ENCODE data around the gene NDUFA11. TPM values are rescaled to one million over a fixed set of nuclear protein-coding genes. Genes with fewer than 3 reads are reported as not detected.

Gene NDUFA11
- 430 and 662 TPM in 2 replicates for total RNA-seq (2014; rRNA removed; shearing (Covaris generic))

DNA sequence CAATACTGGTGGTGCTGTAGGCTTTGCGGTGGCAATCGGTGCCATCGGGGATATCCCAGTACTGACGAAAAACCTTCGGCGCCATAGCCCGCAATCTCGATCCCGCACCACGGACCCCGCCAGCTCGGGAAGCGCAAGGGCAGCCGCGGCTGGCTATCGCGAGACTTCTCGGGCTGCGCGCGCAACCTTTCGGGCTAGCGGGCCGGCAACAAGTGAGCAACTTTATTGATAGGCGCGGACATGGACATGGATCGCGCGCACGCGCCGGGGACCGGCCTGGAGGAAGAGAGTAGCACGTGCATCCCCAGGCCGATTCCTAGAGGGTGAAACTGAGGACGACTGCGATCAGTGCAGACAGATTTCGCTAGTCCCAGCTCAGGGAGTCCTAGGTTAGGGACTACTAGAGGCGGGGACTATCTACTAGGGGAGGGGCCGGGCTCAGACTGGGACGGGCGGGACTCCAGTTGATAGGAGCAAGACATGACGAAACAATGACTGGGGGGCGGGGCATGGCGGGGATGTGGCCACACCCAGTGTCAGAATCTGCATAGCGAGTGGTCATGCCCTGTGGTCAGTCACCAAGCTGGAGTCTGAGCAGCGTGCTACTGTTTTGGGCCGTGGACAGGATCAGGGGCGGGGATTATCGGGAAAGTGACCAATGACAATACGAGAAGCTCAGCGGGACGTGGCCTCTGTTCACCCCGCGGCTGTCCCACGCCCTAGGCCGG is at the start of gene NDUFA11:
Gene NDUFA11 (minus strand): TSS at position 167 of the 728 bp plus-strand sequence. CDS start 82 bp downstream, at position 85.
- in situ Hi-C loops (cut with HindIII; ENCODE audit: low sequenced_read_pairs) = no loop called here
- peak; percentile 90 for DNase-seq (ENCODE audit: low spot score)

DNA sequence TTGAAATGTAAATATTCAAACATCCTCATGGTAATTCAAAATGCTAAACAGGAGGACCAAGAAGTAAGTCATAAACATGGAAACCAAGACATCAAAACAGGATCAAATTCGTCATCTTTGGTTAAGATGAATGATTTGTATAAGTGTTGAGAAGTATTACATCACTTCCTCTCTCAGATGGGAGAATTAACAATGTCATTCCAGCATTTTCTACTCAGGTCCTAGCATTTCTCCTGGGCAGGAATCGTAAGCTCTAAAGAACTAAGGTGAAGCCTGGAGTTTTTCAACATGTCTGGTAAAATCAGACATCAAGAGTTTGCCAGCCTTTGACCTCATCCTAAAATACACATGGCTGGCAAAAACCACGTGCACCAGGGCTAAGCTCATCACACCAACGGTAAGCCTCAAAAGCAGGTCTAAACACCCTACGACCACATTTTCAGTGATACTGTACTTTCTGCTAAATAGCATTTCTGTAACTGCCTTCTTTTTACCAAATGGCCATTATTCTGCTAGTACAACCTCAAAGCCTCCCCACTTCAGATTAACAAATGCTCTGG is 49.5 kb upstream of the NDUFA11 start:
- no peak for DNase-seq (ENCODE audit: low spot score)
- in situ Hi-C loops (cut with HindIII; ENCODE audit: low sequenced_read_pairs) = no loop called here

DNA sequence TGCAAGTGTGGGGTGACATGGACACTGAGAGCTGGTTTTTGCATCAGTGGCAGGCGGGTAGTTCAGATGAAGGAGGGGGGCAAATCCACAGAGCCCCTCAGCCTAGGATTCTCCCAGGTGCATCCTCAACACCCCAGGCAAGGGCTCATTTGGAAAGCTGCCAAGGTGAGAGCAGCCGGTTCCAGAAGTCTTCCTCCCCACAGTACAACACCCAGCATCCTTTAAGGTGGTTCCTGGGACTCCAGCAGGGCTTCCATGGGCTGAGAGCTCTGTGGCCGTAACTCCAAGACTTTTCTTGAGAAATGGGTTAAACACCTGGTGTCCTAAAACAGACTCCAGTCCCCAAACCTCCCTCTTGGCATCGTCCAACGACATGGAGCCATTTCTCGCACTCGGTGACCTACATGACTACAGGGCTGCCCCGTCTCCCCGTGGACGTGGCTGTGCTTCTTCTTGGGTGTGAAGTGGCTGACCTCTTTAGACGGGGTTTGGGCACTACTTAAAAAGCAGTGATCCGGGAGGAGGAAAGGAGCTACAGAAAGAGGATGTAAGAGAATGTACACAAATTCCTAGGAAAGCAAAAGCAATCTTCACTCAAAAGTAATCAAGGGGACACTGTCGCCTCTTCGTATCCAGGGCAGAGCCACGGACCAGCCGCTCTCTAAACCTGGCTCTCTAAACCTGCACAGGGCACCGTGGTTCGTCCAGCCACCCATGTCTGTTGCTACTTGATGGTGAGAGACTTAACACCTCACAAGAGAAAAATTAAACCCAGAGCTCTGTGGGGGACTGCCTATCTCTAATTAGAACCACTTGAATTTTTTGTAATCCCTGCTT is 48.8 kb upstream of the NDUFA11 start:
- in situ Hi-C loops (cut with HindIII; ENCODE audit: low sequenced_read_pairs) = no loop called here

DNA sequence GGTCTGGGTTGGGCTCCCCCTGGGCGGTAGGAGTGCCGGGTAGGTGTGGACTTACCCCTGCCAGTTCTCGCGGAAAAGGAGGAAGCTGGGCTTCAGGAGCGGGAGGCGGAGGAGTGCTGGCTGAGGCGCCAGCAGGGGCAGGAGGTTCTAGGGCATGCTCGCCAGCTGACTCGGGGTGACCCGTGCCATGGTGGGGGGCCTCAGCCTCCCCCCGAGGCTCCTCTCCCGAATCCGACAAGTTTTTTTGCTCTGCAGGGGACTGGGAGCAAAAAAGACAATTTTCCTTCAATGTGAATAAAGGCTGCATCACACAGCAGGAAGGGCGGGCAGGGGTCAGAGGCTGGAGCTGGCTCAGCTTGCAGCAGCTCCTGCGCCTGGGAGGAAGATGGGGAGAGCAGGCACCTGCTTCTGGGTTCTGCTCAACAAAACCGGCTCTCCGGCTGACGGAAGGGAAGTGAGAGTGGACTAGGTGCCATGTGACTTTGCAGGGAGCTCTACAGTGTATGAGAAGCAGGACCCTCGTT is 47.8 kb upstream of the NDUFA11 start:
- in situ Hi-C loops (cut with HindIII; ENCODE audit: low sequenced_read_pairs) = no loop called here
- no peak for DNase-seq (ENCODE audit: low spot score)

More for the DNA sequence above, 48.8 kb upstream of the NDUFA11 start:
- DNase-seq (ENCODE audit: low spot score) = peak; percentile 43

DNA sequence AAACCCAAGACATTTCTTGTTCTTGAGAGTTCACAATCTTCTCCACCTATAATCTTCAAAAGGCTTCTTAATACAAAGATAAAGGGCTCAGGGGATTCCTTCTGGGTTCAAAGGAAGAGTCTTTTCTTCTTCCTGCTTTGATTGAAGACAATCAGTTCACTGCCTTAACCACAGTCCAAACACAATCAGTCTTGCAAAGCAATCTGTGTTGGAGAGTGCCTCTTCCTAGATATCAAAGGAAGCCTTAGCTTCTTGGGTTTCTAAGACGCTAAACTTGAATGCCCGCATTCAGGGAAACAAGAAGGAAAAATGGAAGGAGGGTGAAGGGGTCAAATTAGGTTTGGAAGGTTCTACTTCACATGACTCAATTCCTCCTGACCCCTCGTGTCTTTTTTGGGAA is 47.2 kb upstream of the NDUFA11 start:
- in situ Hi-C loops (cut with HindIII; ENCODE audit: low sequenced_read_pairs) = no loop called here
- DNase-seq (ENCODE audit: low spot score) = no peak

DNA sequence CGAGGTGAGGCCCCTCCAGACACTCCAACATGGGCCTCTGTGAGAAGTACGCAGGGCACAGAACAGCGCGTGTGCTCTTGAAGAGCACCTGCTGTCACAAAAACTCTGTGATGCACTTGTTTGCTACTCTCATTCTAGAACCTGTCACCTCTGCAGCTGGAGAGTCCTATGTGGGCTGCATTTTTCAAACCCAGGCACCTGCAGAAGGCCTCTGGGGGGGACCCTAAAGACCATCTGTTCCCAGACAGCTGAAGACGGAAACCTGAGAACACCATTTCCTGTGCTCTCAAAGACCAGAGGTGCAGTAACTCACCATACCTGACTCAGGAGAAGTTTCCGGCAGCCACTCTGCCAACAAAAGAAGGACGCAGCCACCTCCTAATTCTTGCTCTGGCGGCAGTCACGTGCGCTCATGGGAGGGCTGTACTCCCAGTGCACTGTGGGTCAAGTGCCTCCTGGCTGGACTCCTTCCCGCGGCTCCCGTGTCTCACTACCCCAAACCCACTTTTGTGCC is 46.3 kb upstream of the NDUFA11 start:
- DNase-seq (ENCODE audit: low spot score) = no peak
- in situ Hi-C loops (cut with HindIII; ENCODE audit: low sequenced_read_pairs) = no loop called here

DNA sequence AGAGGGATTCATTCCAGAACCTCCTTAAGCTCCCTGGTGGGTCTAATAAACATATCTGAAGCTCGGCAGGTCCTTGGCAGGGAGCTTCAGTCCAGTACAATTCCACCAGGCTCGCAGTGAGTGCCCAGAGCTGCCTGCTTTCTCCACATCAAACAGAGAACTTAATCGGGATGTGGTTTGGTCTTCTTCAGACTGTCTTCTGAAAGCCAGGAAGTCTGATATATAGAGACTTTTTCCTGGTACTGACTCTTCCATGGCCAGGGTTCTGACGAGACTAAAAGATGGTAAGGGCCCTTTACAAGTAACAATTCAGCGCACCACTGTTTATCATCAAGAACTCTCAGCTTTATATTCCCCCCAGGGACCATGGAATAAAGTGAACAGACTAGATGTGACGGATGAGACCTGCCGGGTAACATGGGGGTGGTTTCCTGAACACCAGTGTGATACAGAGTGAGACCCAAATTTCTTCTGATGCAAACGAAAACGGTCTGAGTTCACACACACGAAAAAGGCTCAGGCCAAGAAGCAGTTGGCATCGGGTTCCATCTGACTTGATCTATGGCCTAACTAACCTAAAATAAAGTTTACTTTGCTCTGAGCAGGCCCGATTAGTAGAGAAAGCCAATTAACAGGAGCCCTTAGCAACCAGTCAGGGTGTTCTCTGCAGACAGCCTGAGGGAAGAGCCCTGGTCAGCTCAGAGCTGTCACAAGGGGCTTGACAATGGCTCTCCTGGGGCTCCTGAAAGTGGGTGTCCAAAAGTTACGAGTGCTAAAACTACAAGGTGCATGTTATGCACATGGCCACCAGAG is 45.4 kb upstream of the NDUFA11 start:
- in situ Hi-C loops (cut with HindIII; ENCODE audit: low sequenced_read_pairs) = no loop called here
- peak; percentile 70 for DNase-seq (ENCODE audit: low spot score)

DNA sequence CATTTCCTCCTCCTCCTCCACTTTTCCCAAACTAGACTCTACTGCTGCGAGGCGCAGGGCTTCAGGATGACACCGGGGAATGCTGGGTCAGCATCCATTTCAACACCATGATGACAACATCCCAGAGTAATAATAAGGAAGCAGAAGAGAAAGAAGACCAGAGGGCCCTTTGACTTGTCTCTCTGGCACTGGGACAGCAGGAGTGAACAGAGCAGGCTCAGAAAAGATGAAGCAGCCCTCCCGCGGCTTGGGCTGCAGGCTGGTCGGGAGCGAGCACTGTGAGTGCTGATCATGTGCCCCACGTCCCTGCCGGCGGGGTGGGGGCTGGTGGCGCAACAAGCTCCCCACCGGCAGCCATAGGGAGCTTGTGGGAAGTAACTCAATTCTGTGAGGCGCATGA is 43.8 kb upstream of the NDUFA11 start:
- in situ Hi-C loops (cut with HindIII; ENCODE audit: low sequenced_read_pairs) = no loop called here
- no peak for DNase-seq (ENCODE audit: low spot score)

DNA sequence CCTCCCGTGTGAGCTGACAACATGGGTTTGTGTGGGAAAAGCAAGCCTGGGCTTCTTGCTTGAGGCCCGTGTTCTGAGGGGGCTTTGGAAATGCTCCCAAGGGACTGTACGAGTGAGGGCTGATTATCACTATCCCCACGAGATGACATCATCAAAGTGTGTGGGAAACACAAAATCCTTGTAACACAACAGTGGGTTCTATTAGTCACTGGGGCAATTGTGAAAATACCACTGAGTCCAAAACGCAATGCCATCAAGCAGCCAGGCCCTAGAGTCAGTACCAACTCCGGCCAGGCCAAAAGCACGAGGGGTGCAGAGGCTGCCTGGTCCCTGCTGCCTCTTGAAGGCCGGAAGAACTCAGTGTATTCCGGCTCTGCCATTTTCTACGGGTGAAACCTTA is 40.0 kb upstream of the NDUFA11 start:
- DNase-seq (ENCODE audit: low spot score) = no peak
- in situ Hi-C loops (cut with HindIII; ENCODE audit: low sequenced_read_pairs) = no loop called here

DNA sequence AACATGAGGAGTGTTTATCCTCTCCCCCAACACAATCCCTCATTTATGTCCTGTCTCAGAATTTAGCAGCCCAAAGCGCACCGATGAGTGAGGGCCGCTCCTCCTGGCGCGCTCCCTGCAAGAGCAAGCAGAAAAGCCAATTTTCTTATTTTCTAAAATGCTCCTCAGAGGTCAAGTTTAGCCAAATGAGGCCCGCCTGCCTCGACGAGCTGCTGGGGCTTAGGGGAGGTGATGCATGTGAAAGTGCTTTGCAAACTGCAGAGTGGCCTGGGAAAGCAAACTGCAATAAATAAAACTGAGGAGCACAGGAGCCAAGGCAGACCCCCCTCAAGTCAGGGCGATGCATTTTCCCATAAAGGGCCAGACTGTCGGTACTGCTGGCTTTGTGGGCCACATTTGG is 39.5 kb upstream of the NDUFA11 start:
- no peak for DNase-seq (ENCODE audit: low spot score)
- in situ Hi-C loops (cut with HindIII; ENCODE audit: low sequenced_read_pairs) = no loop called here

DNA sequence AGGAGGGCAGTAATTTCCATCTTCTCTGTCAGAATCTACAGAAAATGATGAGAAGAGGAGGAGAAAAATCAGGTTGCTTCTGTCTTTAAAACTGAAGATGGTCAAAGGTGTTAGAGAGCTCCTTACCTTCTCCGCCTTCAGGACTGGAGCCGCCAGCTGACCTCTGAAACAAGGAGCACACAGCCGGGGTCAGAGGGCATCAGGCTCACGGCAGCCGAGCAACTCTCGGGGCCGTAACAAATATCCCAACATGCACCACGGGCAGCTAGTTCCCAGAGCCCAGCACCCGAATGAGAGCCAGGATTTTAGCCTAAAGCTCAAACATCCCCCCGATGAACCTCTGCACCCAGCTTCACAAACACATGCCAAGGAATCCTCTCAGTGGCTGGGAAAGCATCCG is 38.1 kb upstream of the NDUFA11 start:
- DNase-seq (ENCODE audit: low spot score) = no peak
- in situ Hi-C loops (cut with HindIII; ENCODE audit: low sequenced_read_pairs) = no loop called here

DNA sequence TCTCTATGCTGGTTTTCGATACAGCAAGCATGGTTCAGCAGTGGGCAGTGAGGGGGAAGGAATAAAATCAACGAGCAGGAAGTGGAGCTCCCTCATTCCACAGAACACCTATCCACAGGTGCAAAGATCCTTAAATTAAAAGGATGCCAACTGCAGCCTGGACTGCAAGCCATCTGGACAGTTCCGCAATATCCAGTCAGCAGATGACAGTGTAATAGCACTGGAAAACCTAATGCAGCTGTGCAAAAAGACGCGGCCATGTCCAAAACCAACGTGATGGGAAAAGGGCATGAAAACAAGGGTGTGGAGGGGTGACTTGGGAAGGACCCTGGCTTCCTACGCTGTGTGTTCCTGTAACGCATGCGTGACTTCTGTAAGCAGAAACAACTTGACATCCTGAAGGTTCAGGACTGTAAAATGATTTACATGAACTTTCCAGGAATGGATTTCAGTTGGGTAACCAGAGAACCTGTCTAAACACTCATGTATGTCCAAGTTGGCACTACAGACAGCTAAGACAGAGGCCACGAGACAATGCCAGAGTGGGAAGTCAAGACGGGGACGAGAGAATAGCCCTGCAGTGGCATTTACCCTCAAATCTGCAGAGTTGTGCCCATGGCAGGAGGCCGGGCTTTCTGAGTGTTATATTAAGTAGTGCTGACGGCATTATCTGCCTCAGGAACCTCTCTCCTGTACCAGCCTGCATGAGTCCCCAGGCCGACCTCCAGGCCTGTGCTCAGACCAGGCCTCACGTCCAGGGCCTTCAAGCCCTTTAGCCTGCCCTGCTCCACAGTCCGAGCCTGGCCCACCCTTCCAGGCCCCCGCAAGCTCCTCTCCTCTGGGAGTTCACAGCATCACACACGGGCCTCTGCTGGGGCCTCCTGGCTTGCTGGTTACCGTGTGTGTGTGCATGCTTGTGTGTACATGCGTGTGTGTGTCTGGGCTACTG is 36.9 kb upstream of the NDUFA11 start:
- no peak for DNase-seq (ENCODE audit: low spot score)
- in situ Hi-C loops (cut with HindIII; ENCODE audit: low sequenced_read_pairs) = no loop called here

DNA sequence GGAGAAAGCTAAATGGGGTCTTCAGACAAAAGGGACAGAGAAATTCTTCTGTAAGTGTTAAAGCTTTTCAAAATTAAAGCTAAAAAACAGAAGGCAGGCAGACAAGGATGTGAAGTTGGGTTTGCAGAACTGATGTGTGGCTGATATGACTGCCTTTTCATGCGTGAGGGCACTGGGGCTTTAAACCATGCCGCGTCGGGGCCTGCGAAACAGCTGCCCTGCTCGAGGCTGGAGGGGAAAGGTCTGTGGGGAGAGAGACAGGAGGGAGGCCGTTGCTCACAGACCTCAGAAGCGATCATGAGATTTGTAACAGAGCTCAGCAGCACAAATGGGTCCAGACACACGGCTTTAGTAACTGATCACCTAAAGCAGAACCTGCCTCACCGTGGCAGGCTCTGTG is 34.0 kb upstream of the NDUFA11 start:
- in situ Hi-C loops (cut with HindIII; ENCODE audit: low sequenced_read_pairs) = loop anchor here (10.0 kb wide), 1 partner anchor 133 kb away; the partner anchor contains the start of gene NRTN
- DNase-seq (ENCODE audit: low spot score) = no peak

DNA sequence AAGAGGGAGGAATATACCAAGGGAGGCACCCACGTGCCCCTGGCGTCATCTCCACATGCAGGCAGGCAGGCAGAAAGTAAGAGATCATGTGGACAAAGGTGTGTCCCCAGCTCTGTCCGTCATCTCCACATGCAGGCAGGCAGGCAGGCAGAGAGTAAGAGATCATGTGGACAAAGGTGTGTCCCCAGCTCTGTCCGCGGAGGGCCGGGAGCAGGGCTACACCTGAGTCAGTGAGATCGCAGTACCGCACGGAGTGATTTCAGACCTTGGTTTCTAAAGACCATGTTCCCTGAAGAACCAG is 32.7 kb upstream of the NDUFA11 start:
- no peak for DNase-seq (ENCODE audit: low spot score)

DNA sequence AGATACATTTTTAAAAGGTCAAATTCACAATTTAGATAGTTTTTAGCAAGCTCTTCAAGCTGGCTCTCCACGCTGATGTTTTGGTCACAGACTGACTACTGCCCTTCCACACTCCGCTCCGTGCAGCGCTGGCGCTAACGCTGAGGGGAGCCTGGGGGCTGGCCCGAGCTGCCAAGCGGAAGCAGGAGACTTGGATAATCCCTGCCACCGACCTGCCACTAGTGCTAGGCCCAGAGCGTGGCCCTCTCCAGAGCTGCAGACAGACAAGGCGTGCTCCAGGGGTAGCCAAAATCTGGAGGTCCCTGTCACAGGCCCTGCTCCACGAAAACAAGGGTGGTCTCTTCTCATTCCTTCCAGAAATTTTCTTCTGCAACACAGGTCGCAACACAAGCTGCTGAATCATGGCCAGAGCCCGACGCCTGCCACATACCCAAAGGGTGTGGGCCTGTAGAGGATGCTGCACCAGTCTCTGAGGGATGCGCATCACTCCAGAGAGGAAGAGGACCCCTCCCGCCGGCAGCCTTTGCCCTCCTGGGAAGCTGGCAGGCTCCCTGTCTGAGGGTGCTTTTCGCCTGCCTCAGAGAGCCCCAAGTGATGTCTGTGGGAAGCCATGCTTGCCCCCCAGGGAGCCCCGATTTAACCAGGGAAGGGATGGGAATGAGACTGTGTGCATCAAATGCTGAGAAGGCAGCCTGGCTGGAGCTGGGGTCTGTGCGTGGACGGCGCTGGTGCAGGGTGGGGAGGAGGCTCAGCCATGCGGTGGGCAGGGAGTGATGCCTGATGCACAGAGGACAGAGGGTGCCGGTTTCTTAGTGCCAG is 32.1 kb upstream of the NDUFA11 start:
- DNase-seq (ENCODE audit: low spot score) = no peak
- in situ Hi-C loops (cut with HindIII; ENCODE audit: low sequenced_read_pairs) = loop anchor here (10.0 kb wide), 1 partner anchor 131 kb away; the partner anchor contains the start of gene NRTN

More for the DNA sequence above, 32.7 kb upstream of the NDUFA11 start:
- in situ Hi-C loops (cut with HindIII; ENCODE audit: low sequenced_read_pairs) = loop anchor here (10.0 kb wide), 1 partner anchor 131 kb away; the partner anchor contains the start of gene NRTN

DNA sequence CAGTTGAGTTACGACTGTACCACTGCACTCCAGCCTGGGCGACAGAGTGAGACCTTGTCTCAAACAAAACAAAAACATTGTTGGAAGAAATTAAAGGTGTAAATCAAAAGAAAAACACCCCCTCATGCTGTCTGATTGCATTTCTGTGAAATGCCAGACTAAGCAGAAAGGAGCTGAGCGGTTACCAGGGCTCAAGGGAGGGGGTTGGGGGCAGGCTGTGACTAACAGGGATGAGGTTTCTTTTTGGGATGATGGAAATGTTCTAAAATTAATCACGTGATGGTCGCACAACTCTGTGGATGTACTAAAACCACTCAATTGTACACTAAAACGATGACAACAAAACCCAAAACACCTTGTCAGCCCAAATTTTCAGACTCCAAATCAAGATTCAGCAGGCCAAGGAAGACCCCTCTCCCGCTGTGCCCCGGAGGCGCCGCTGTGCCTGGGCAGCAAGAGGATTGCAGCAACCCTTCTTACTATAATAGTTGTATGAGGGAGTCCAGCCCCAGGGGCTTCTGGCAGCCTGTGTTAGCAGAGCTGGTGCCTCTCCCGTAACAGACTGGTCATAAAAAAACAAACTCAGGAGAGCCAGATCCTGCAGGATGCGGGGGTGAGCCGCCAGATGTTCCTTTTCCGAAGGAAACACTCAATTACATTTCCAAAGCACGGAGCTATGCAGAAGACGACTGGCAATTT is 31.3 kb upstream of the NDUFA11 start:
- DNase-seq (ENCODE audit: low spot score) = no peak
- in situ Hi-C loops (cut with HindIII; ENCODE audit: low sequenced_read_pairs) = loop anchor here (10.0 kb wide), 1 partner anchor 130 kb away; the partner anchor contains the start of gene NRTN

Measured in G401 (cell line).